GM19238 (cell line): ENCODE measurements around the gene SLC22A15.

Experiments used
- DNase-seq: peaks from one replicate; pipeline ENCODE4 v3.0.0; 2011; ENCODE audit warnings: low spot score; ENCODE audit not compliant: insufficient read length

The SLC22A15 gene

DNA sequence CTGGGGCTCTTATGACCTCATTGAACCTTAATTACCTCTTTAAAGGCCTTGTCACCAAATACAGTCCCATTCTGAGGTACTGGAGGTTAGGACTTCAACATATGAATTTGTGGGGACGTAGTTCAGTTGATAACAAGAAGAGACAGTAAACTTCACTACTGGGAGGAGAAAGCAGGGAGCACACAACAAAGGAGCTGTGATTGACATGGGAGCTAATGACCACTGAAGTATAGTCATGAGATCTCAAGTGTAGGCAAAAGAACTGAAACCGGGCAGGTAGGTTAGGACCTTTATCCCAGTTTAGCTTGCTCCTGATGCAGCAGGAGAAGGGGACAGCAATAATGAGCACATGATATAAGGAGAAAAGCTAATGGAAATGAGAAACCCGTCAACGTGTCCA is 123.1 kb downstream of the SLC22A15 start:
- no peak for DNase-seq

DNA sequence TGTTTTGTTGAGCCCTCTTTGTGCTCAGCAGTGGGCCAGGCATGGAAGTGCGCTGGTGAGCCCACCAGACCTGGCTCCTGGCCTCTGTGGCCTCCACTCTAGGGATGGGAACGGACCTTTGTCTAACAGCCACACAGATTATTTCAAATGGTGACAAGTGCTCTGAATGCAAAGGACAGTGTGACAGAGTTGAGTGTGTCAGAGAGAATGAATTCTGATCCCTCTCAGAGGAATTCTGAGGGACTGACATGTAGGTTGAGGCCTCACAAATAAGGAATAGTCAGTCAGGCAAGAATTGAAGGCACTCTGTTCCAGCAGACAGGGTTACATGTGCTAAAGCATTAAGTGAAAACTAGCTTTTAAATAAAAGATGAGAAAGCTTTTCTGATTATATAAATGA is 123.6 kb downstream of the SLC22A15 start:
- DNase-seq, result no peak

DNA sequence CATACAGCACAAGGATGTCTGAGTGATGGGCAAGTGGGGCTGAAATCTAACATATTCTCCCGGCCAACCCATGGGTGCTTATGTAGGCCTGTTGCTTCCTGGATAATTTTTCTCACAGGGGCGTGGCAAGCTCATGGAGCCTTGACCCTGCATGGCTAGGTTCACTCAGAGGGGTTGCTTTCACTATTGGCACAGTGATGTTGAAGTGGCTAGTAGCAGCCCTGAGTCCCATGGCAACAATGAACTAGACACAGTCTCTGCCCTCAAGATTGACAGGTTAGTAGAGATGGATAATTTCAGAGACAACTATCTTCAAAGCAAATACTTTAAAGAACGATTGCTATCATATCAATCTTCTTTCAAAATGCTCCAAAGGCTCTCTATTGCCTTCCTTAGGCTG is 128.4 kb downstream of the SLC22A15 start:
- no peak for DNase-seq

DNA sequence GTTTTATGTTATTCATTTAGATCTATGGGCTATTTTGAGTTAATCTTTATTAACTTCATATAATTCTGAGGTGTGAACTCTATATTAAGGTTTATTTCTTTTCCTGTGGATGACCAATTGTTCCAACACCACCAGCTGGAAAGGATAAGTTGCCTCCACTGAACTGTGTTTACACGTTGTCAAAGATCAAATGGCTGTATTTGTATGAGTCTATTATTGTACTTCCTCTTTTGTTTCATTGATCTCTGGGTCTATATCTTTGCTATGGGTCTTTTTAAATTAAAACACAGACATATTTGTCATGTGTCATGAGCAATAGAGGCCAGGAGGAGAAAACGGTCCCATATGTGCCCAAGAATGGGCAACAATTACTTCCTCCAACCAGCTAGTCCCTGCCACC is 129.7 kb downstream of the SLC22A15 start:
- no peak for DNase-seq

DNA sequence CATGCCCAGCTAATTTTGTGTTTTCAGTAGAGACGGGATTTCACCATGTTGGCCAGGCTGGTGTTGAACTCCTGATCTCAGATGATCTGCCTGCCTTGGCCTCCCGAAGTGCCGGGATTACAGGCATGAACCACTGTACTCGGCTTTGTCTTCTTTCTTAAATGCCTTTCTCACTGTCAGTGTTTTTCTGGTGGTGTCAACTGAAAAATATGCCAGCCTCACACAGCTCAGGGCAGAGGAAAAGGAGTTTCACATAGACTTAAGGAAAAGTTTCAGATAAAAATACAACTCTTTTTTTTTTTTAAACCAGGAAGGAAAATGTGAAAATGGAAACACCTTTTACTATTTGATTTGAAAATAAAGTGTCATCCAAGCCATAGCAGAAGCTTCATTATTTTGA is 130.3 kb downstream of the SLC22A15 start:
- DNase-seq, result no peak

DNA sequence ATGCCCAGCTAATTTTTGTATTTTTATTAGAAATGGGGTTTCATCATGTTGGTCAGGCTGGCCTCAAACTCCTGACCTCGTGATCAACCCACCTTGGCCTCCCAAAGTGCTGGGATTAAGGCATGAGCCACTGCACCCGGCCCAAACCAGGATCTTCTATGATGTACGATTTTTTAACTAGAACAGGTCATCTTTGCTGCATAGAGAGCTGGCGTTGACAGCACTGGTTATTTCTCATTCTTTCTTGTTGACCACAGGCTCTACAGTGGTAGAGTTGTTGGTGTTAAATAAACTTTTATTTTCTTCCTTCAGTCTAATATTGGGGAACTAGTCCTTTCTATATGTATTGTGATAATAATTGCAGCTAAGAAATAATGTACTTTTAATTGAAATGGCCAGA is 131.1 kb downstream of the SLC22A15 start:
- no peak for DNase-seq

DNA sequence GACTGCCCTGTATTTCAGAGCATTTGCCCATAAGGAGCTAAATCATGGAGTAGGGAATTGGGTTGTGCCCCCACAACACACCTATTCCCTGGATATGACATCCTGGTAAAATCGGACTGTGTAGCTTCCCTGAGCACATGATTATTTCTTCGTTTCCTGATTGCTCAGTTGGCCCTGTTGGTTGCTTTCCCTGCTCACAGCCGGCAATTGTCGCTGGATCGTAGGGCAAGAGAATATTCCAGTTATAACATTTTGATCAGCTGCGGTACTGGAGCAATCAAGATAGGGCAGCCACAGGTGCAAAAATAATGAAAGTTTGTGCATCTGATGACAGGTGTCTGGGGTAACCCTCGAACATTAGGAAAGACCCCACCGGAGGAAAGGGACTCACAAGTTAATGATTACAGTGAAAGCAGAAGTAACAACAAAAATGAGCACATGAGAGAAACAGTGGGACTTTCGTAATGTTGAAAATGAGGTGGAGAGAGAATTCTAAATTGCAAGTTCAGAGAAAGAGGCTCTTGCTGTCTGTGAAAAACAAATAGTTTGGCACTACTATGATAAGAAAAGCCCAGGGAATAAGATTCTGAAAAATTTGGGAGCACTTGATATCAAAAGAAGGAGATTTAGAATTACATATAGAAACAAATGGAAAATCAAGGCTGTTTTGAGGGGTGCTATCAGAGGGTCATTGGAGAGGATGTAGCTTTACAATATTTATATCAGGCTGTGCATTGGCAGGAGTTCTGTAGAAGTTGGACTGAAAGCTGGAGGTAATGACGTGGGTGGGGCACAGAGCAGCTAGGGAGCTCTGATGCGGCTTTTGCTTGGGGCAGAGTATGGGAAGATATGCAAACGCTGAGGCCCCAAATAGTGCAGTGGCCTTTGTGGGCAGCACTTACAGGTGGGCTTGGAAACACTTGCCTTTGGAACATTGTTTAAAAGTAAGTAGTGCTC is 134.5 kb downstream of the SLC22A15 start, which contains the start of gene MAB21L3:
MAB21L3 (plus strand) TSS at position 833 of the 957 bp plus-strand sequence. CDS start 1,217 bp downstream, outside the sequence.
- DNase-seq, result peak; percentile 33

DNA sequence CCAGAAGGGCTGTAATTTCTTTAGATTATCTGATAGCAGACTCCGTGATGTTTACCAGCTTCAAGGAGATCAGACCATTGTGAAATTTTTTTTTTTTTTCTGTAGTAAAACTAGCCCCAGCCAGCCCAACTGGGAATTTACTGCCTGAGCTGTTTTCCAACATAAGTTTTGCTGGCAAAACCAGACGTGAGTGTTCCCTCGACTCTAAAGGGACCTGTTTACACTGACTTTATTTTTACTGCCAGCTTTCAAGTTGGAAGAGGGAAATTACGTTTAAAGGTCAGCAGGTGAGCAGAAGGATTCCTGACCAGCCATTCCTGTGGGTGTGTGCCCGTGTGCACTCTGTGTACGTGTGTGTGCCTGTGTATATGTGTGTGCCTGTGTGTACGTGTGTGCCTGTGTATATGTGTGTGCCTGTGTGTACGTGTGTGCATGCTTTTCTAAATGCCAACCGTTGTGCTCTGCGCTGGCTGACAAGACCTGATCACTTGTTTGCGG is 135.3 kb downstream of the SLC22A15 start:
- no peak for DNase-seq

DNA sequence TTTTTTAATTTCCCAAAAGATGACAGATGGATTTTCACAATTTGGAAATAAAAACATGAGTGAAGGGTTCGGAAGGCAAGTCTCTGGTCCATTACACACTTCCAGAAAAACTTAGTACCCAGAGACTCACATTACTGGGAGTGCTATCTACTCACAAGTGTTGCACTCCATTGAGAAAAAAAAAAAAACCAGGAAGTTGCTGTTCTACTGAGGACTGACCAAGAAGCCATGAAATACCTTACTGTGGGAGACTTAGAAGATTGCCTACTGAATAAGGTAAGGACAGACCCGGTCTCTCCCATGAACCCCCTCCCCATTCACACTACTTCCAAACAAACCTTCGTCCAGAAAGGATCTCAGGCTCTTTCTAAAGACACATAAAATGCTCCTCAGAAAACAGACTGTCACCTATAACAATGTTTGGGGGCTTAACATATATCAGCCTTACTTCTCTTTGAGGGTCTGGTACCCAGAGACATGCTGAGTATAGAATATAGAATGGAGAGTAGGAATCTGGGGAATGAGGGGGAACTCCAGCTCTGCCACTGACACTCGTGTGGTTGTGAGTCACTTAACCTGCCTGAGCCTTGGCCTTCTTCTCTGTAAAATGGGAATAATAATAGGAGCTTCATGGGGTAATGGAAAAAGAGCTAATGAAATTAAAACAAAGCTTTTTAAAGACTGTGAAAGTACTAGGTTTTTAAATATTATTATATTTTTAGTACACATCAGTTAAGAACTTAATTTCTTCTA is 136.3 kb downstream of the SLC22A15 start:
- DNase-seq, result no peak

DNA sequence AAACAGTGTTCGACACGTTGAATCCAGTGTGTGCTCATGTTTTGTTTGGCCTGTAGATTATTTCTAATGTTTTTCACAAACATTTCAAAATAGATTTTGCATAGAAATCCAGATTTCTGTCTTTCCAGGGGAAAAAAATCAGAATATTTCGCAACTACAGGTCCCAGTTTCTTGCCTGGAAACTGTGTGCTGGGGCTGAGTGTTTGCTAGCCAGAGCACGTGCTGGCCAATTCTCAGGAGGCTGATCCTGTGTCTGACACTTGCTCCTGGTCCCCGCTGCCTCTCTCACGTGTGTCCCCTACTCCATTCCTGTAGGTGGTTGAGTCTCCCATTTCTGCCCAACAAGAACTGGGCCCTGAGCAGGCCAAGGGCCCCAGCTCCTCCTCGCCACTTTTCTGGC is 137.3 kb downstream of the SLC22A15 start:
- no peak for DNase-seq

DNA sequence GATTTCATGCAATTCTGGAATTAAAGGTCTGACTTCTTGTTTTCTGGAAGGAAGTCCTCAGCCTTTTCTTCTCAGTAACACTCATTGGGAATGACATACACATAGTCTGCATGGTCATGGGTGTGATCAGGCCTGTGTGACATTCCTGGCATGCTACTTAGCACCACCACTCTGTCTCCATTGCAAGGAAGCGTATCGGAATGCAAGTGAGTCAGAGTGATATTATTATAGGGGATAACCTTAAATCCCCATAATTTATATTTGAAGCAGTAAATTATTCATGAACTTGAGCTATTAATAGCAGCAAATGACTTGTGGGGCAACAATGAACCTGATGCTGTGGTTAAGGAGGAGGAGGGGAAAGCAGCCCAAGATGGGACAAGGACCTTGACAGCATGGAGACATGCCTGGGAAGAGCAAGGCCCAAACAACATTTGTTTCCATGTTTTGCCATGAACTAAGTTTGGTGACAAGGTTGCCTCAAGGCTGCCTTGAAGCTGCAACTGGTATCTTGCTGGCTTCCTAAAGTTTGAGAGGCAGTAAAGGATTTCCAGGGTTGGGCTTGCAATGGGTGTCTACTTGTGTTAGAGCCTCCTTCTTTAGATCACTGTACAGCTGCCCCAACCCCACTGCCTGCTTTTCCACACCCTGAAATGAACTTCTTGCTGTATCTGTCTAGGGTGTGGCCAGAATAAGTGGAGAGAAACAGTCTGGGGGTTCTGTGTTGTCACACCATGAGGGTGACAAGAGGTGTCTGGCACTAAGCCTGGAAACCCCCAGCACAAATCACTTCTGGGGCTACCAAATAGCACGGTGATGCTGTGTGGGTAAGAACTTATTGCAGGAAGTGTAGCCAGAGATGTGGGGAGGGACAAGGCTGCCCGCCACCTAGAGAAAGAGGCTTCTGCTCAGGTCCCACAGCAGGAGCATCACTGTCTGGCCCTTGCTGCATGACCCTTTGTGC is 139.4 kb downstream of the SLC22A15 start:
- no peak for DNase-seq

DNA sequence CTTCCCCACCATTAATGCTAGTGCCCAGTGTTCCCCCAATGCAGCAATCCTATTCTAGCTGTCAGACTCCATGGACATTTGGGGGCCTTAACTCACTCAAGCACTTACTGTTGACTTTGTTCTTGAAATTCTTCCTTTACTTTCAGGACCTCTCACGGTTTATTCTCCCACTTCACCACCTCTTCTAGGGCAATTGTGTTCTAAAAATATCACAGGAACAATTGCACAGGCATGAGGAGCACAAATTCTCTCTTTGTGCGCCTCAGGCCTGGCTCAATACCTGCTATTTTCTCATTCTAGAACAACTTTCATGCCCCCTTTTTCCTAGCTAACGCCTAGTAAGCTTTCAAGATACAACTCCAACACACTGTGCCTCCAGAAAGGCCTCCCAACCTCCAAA is 142.2 kb downstream of the SLC22A15 start:
- no peak for DNase-seq
